IMR-90 (cell line): ENCODE measurements around the gene TRPC4AP. TPM values are rescaled to one million over a fixed set of nuclear protein-coding genes. Genes with fewer than 3 reads are reported as not detected.

ENCODE experiments used
- ATAC-seq: fragments of 200-7000 bp; cut with Tn5 transposase; 2 replicates; pipeline ENCODE4 v1.9.1; 2020; ENCODE audit warnings: low read depth, mild to moderate bottlenecking, moderate library complexity
- BruUV-seq: library from RNA; stranded (reverse); fragments of 400-500 nt; replicated peaks from 2 replicates; lab custom pipeline; 2021; lab: Mats Ljungman, UMichigan
- CTCF ChIA-PET: fragments of 300-600 bp; formaldehyde crosslinking; extraction: SDS; loops from one replicate; lab custom pipeline; 2021; ENCODE audit warnings: antibody characterized with exemption; lab: Yijun Ruan, JAX
- POLR2A ChIA-PET: fragments of 300-600 bp; sonication (Branson Sonifier 250); formaldehyde crosslinking; loops from one replicate; lab custom pipeline; 2022; ENCODE audit warnings: antibody characterized with exemption; ENCODE audit not compliant: unreplicated experiment; lab: Charles Lee
- DNase-seq: peaks from one replicate; pipeline ENCODE4 v3.0.0; 2013
- H2AFZ ChIP-seq: replicated peaks from 2 replicates; pipeline ENCODE3; 2013; ENCODE audit warnings: low read length, mild to moderate bottlenecking; ENCODE audit not compliant: poor library complexity
- H2AK5ac ChIP-seq: 2 replicates; pipeline ENCODE4 v1.6.1; 2013; ENCODE audit warnings: low read depth, low read length, inconsistent platforms
- H2AK9ac ChIP-seq: replicated peaks from 2 replicates; pipeline ENCODE3; 2013; ENCODE audit warnings: mild to moderate bottlenecking, low read depth, low read length, moderate library complexity; ENCODE audit not compliant: poor library complexity
- H2BK120ac ChIP-seq: 2 replicates; pipeline ENCODE4 v1.6.1; 2013; ENCODE audit warnings: low read depth, low read length, inconsistent platforms
- H2BK15ac ChIP-seq: 3 replicates; pipeline ENCODE4 v1.6.1; 2013; ENCODE audit warnings: low read depth, low read length, inconsistent platforms
- H2BK20ac ChIP-seq: 2 replicates; pipeline ENCODE4 v1.6.1; 2013; ENCODE audit warnings: low read depth, mild to moderate bottlenecking, inconsistent platforms, low read length, moderate library complexity
- H2BK5ac ChIP-seq: 2 replicates; pipeline ENCODE4 v1.6.1; 2013; ENCODE audit warnings: mild to moderate bottlenecking, low read depth, low read length, inconsistent platforms; ENCODE audit not compliant: poor library complexity, severe bottlenecking
- H3K14ac ChIP-seq: replicated peaks from 2 replicates; pipeline ENCODE4 v1.6.1; 2013; ENCODE audit warnings: low read depth, low read length, inconsistent platforms
- H3K18ac ChIP-seq: 2 replicates; pipeline ENCODE4 v1.6.1; 2013; ENCODE audit warnings: low read depth, low read length, control low read depth
- H3K23ac ChIP-seq: 2 replicates; pipeline ENCODE4 v1.6.1; 2013; ENCODE audit warnings: low read depth, low read length, inconsistent platforms
- H3K27ac ChIP-seq: 2 replicates; pipeline ENCODE4 v1.5.1; 2013; ENCODE audit warnings: mild to moderate bottlenecking, control low read depth, low read length; ENCODE audit not compliant: insufficient read depth
- H3K27me3 ChIP-seq: 2 replicates; pipeline ENCODE4 v1.6.1; 2013; ENCODE audit warnings: low read length; ENCODE audit not compliant: control insufficient read depth, insufficient read depth
- H3K36me3 ChIP-seq: 2 replicates; pipeline ENCODE4 v1.6.1; 2013; ENCODE audit warnings: low read length, mixed read lengths; ENCODE audit not compliant: control insufficient read depth, insufficient read depth
- H3K4ac ChIP-seq: 2 replicates; pipeline ENCODE4 v1.6.1; 2013; ENCODE audit warnings: low read depth, low read length, inconsistent platforms
- H3K4me1 ChIP-seq: 2 replicates; pipeline ENCODE4 v1.6.1; 2013; ENCODE audit warnings: low read length, mixed read lengths; ENCODE audit not compliant: control insufficient read depth, insufficient read depth
- H3K4me2 ChIP-seq: 2 replicates; pipeline ENCODE4 v1.6.1; 2013; ENCODE audit warnings: low read depth, mild to moderate bottlenecking, control low read depth, low read length, moderate library complexity
- H3K4me3 ChIP-seq: 2 replicates; pipeline ENCODE4 v1.5.1; 2013; ENCODE audit warnings: low read depth, mild to moderate bottlenecking, control low read depth, low read length, moderate library complexity; ENCODE audit not compliant: insufficient read depth
- H3K56ac ChIP-seq: 2 replicates; pipeline ENCODE4 v1.6.1; 2013; ENCODE audit warnings: low read length, inconsistent platforms; ENCODE audit not compliant: insufficient read depth; ENCODE audit errors: extremely low read depth
- H3K79me1 ChIP-seq, 2 experiments: 2 replicates each; pipeline ENCODE4 v1.6.1; 2013; ENCODE audit warnings: low read length in 2 of 2, inconsistent platforms in 1 of 2, low read depth in 1 of 2
- H3K9ac ChIP-seq: 2 replicates; pipeline ENCODE4 v1.6.1; 2013; ENCODE audit warnings: low read depth, low read length, control low read depth
- H3K9me1 ChIP-seq: 2 replicates; pipeline ENCODE4 v1.6.1; 2013; ENCODE audit warnings: low read length, inconsistent platforms; ENCODE audit not compliant: insufficient read depth
- H3K9me3 ChIP-seq: 2 replicates; pipeline ENCODE4 v1.6.1; 2013; ENCODE audit warnings: low read length; ENCODE audit not compliant: control insufficient read depth, insufficient read depth
- H4K20me1 ChIP-seq: 2 replicates; pipeline ENCODE4 v1.6.1; 2013; ENCODE audit warnings: low read length, inconsistent platforms; ENCODE audit not compliant: insufficient read depth
- H4K5ac ChIP-seq: 2 replicates; pipeline ENCODE4 v1.6.1; 2013; ENCODE audit warnings: mild to moderate bottlenecking, low read depth, low read length, control low read depth
- H4K8ac ChIP-seq, 2 experiments: 2 replicates each; pipeline ENCODE4 v1.6.1; 2013; ENCODE audit warnings: low read depth in 2 of 2, low read length in 2 of 2, control low read depth in 1 of 2, inconsistent platforms in 1 of 2
- H4K91ac ChIP-seq: 2 replicates; pipeline ENCODE4 v1.6.1; 2013; ENCODE audit warnings: low read depth, low read length, inconsistent platforms; ENCODE audit not compliant: insufficient read depth
- BHLHE40 ChIP-seq: fragments of 150-350 bp; IDR thresholded peaks from 2 replicates; pipeline ENCODE4 v1.6.1; 2016; ENCODE audit warnings: mild to moderate bottlenecking, low read depth, low read length
- CEBPB ChIP-seq: IDR thresholded peaks from 2 replicates; pipeline ENCODE4 v1.6.1; 2012; ENCODE audit warnings: low read depth, low read length, improper control_type of control experiment
- FOS ChIP-seq: fragments of 150-350 bp; IDR thresholded peaks from 2 replicates; pipeline ENCODE4 v1.6.1; 2016; ENCODE audit warnings: low read depth, low read length
- MAFK ChIP-seq: IDR thresholded peaks from 2 replicates; pipeline ENCODE4 v1.6.1; 2012; ENCODE audit warnings: low read depth, low read length, improper control_type of control experiment
- MAZ ChIP-seq: IDR thresholded peaks from 2 replicates; pipeline ENCODE4 v1.6.1; 2012; ENCODE audit warnings: low read depth, mild to moderate bottlenecking, low read length, improper control_type of control experiment, moderate library complexity, borderline replicate concordance
- MXI1 ChIP-seq: IDR thresholded peaks from 2 replicates; pipeline ENCODE4 v1.6.1; 2012; ENCODE audit warnings: low read depth, mild to moderate bottlenecking, low read length, moderate library complexity, borderline replicate concordance
- NFE2L2 ChIP-seq: fragments of 150-350 bp; IDR thresholded peaks from 2 replicates; pipeline ENCODE4 v1.6.1; 2016; ENCODE audit warnings: low read depth, mild to moderate bottlenecking, low read length
- POLR2A ChIP-seq: IDR thresholded peaks from 2 replicates; pipeline ENCODE4 v1.6.1; 2012; ENCODE audit warnings: mild to moderate bottlenecking, low read depth, low read length
- RAD21 ChIP-seq: IDR thresholded peaks from 2 replicates; pipeline ENCODE4 v1.6.1; 2012; ENCODE audit warnings: low read length, improper control_type of control experiment
- RCOR1 ChIP-seq: IDR thresholded peaks from 2 replicates; pipeline ENCODE4 v1.6.1; 2012; ENCODE audit warnings: mild to moderate bottlenecking, low read length, improper control_type of control experiment; ENCODE audit not compliant: insufficient replicate concordance
- RFX5 ChIP-seq: IDR thresholded peaks from 2 replicates; pipeline ENCODE4 v1.8.0; 2012; ENCODE audit warnings: low read depth, mild to moderate bottlenecking, low read length, moderate library complexity
- SMC3 ChIP-seq: fragments of 150-350 bp; IDR thresholded peaks from 2 replicates; pipeline ENCODE4 v1.6.1; 2016; ENCODE audit warnings: low read depth, mild to moderate bottlenecking, antibody characterized with exemption, low read length, moderate library complexity
- WGBS, 2 experiments: methylation state at CpG; one replicate each; pipeline versions ENCODE4 v1.1.5 to v1.1.7; 2013; ENCODE audit warnings: missing lambda C conversion rate in 2 of 2; ENCODE audit not compliant: insufficient read length in 1 of 2; ENCODE audit errors: extremely low coverage in 2 of 2; 5-methylcytosine and 5-hydroxymethylcytosine counted together
- dilution Hi-C: fragments of 300-500 bp; cut with HindIII; formaldehyde crosslinking; loops from one replicate; pipeline ENCODE4 v1.14.3; 2018; ENCODE audit warnings: low sequenced_read_pairs; ENCODE audit not compliant: unreplicated experiment
- in situ Hi-C: fragments of 300-500 bp; cut with MboI; formaldehyde crosslinking; loops from 3 replicates; pipeline ENCODE4 v1.14.3; 2019; ENCODE audit warnings: low sequenced_read_pairs, inconsistent platforms, mixed read lengths
- intact Hi-C: fragments of 100-400 bp; cut with micrococcal nuclease; formaldehyde crosslinking; loops from 2 replicates; pipeline ENCODE4 v1.10.0; 2022
- polyA plus RNA-seq, 3 experiments: library from polyadenylated mRNA; depleted of rRNA; stranded (reverse); fragments of >200 nt; gene quantifications; 2 replicates each; pipeline ENCODE4 v1.2.3, GENCODE V29; 2012; ENCODE audit warnings: low replicate concordance in 1 of 3
- total RNA-seq: library from RNA; depleted of rRNA; stranded (reverse); fragments of >200 nt; gene quantifications from 2 replicates; pipeline ENCODE4 v1.2.3, GENCODE V29; 2012
- TF ChIP-seq, protein P1 (sequence below): fragments of 150-350 bp; IDR thresholded peaks from 2 replicates; pipeline ENCODE4 v1.6.1; 2017; ENCODE audit warnings: mild to moderate bottlenecking, antibody characterized with exemption, low read length, low read depth
- TF ChIP-seq, protein P2 (sequence below): fragments of 150-350 bp; IDR thresholded peaks from 2 replicates; pipeline ENCODE4 v1.6.1; 2016; ENCODE audit warnings: low read depth, mild to moderate bottlenecking, low read length, moderate library complexity, borderline replicate concordance

Gene TRPC4AP
- total and polyA plus RNA-seq, 2 of the 4 experiments (the other 2 are of a cell fraction) = 41.0 to 81.0 TPM

- TF ChIP-seq RAD21 = no peak
Measured at GRCh38 chr20:35010405-35011192, 82.0 kb downstream of the TRPC4AP start (continued).

DNA sequence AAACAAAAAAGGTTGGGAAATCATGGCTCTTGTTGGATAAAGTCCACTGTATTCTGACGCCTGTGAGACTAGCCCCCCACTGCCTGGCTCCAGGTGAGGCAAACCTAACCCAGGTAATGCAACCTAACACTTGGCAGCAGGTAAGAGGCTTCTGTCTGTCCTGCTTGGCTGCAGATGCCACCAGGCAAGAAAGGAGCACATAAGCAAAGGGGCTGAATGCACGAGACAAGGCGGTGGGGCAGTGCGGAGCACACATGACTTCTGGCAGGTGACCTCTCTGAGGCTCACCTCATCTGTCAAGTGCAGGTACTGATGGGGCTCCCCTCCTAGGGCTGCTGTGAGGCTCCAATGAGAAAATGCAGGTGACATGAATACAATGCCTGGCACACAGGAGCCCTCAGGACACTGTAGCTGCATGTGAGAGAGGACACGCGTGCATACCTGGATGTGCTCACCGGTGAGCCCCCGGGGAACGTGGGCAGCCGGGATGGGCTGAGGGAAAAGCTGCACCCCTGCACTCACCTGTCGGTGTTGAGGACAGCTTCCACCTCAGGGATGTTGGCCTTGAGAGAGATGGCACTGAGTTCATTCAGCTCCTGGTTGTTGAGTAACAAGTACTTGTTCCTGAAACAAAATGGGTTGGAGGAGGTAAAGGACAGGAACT is 82.8 kb downstream of the TRPC4AP start:
- no peak overlapping the region for H4K91ac ChIP-seq
- ChIA-PET CTCF (no interaction called here), POLR2A (no interaction called here)
- no peak overlapping the region for H3K14ac ChIP-seq
- no peaks in the 10 kb centered on the region for H3K9me3 ChIP-seq
- no peak overlapping the region for H3K4me2 ChIP-seq
- DNase-seq = no peak
- H2BK120ac ChIP-seq = no peak overlapping the region
- dilution Hi-C loops (no loop called here), in situ Hi-C loops (no loop called here), intact Hi-C loops (no loop called here)
- no peak overlapping the region for H3K4ac ChIP-seq
- no peak overlapping the region for H4K8ac ChIP-seq
- H2BK20ac ChIP-seq = no peak overlapping the region
- H3K36me3 ChIP-seq = peaks cover 85% of the 10 kb centered on the region
- 100% methylated on average over 3 of the region's 11 CpGs; no CpG with 5 or more reads in 1 of the 2 experiments for WGBS, 2 experiments
- H3K56ac ChIP-seq = no peak overlapping the region
- H4K20me1 ChIP-seq = peaks cover 13% of the 10 kb centered on the region
- no peak overlapping the region for H4K5ac ChIP-seq
- H3K4me1 ChIP-seq = peaks cover 1% of the 10 kb centered on the region; the same call in 1 of the 2 replicates
- no peak overlapping the region for H2AK5ac ChIP-seq
- H2BK5ac ChIP-seq = no peak overlapping the region
- H2AK9ac ChIP-seq = peak overlapping the region; percentile 20
- no peak overlapping the region for H3K18ac ChIP-seq
- H3K9ac ChIP-seq = no peak overlapping the region
- no peak for ATAC-seq
- no peak overlapping the region for H3K23ac ChIP-seq
- H3K27ac ChIP-seq = no peak overlapping the region
- H3K4me3 ChIP-seq = no peak overlapping the region
- BruUV-seq = no TSS peak
- no peaks in the 10 kb centered on the region for H3K27me3 ChIP-seq
- H3K9me1 ChIP-seq = peaks cover 10% of the 10 kb centered on the region; the same call in 1 of the 2 replicates
- no peak overlapping the region for H2AFZ ChIP-seq
- peaks cover 8 to 43% of the 10 kb centered on the region in 2 experiments for H3K79me1 ChIP-seq
- no peak overlapping the region for H2BK15ac ChIP-seq
- TF ChIP-seq SMC3 (no peak), RCOR1 (no peak), NFE2L2 (no peak), MXI1 (no peak), POLR2A (no peak), BHLHE40 (no peak), MAFK (no peak), MAZ (no peak), RFX5 (no peak), FOS (no peak), CEBPB (no peak)
- TF ChIP-seq, protein P1, sequence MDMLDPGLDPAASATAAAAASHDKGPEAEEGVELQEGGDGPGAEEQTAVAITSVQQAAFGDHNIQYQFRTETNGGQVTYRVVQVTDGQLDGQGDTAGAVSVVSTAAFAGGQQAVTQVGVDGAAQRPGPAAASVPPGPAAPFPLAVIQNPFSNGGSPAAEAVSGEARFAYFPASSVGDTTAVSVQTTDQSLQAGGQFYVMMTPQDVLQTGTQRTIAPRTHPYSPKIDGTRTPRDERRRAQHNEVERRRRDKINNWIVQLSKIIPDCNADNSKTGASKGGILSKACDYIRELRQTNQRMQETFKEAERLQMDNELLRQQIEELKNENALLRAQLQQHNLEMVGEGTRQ = no peak
- TF ChIP-seq, protein P2, sequence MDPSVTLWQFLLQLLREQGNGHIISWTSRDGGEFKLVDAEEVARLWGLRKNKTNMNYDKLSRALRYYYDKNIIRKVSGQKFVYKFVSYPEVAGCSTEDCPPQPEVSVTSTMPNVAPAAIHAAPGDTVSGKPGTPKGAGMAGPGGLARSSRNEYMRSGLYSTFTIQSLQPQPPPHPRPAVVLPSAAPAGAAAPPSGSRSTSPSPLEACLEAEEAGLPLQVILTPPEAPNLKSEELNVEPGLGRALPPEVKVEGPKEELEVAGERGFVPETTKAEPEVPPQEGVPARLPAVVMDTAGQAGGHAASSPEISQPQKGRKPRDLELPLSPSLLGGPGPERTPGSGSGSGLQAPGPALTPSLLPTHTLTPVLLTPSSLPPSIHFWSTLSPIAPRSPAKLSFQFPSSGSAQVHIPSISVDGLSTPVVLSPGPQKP = no peak
